Effector memory CD4-positive, alpha-beta T cell (primary cell): Measurements from ENCODE around the gene MAPKBP1.

Source experiments
- DNase-seq, 3 donors: peaks; one replicate each; pipeline ENCODE4 v3.0.0-alpha.2; 2020
- H3K27ac ChIP-seq: 2 replicates; pipeline ENCODE4 v1.7.0; 2013; ENCODE audit warnings: mild to moderate bottlenecking, low read length, moderate library complexity; ENCODE audit not compliant: insufficient read depth, poor library complexity, severe bottlenecking
- H3K27me3 ChIP-seq: replicated peaks from 2 replicates; pipeline ENCODE4 v1.7.0; 2013; ENCODE audit warnings: mild to moderate bottlenecking, low read length; ENCODE audit not compliant: insufficient read depth, control insufficient read depth, poor library complexity, severe bottlenecking
- H3K36me3 ChIP-seq: 2 replicates; pipeline ENCODE4 v1.7.0; 2013; ENCODE audit warnings: mild to moderate bottlenecking, low read length, moderate library complexity; ENCODE audit not compliant: control insufficient read depth, insufficient read depth
- H3K4me1 ChIP-seq: 2 replicates; pipeline ENCODE4 v1.7.0; 2013; ENCODE audit warnings: low read length, mild to moderate bottlenecking; ENCODE audit not compliant: control insufficient read depth, insufficient read depth, poor library complexity, severe bottlenecking
- H3K4me3 ChIP-seq: 2 replicates; pipeline ENCODE4 v1.7.0; 2013; ENCODE audit warnings: low read length, low read depth, mild to moderate bottlenecking; ENCODE audit not compliant: insufficient read depth, poor library complexity, severe bottlenecking
- H3K9me3 ChIP-seq: 2 replicates; pipeline ENCODE4 v1.7.0; 2013; ENCODE audit warnings: mild to moderate bottlenecking, low read length, moderate library complexity; ENCODE audit not compliant: control insufficient read depth

Gene MAPKBP1

GRCh38 chr15:41832875-41833274 is 58.6 kb downstream of the MAPKBP1 start:
- Histone ChIP-seq H3K4me1 (peaks cover 34% of the 10 kb centered on the region), H3K4me3 (no peak overlapping the region), H3K27ac (no peak overlapping the region), H3K9me3 (no peaks in the 10 kb centered on the region), H3K27me3 (no peaks in the 10 kb centered on the region), H3K36me3 (peaks cover 30% of the 10 kb centered on the region)
- DNase-seq = no peak

DNA sequence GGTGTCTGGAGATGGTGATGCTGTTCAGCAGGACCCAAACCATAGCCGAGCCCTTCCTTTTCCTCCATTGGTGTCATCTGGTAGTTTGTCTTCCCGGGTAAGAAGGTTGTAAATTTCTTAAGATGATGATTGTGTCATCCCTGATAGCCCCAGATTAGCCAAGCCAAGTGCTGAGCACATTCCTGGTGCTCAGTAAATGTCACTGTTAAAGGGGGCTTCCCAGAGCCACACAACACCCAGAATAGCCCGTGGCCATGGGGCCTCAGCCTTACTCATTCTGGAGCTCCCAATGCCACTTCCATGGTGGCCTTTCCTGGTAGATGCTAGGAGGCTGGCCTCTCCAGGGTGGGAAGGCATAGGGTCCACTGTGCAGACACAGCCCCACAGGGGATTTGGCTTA is 59.8 kb downstream of the MAPKBP1 start:
- no peaks in the 10 kb centered on the region for H3K9me3 ChIP-seq
- no peak overlapping the region for H3K27ac ChIP-seq
- no peak for DNase-seq
- peaks cover 30% of the 10 kb centered on the region for H3K4me1 ChIP-seq
- no peaks in the 10 kb centered on the region for H3K27me3 ChIP-seq
- no peak overlapping the region for H3K4me3 ChIP-seq
- peaks cover 34% of the 10 kb centered on the region for H3K36me3 ChIP-seq

GRCh38 chr15:41836073-41836472 is 61.8 kb downstream of the MAPKBP1 start:
- no peak overlapping the region for H3K27ac ChIP-seq
- no peak overlapping the region for H3K4me3 ChIP-seq
- no peak for DNase-seq
- H3K4me1 ChIP-seq = peaks cover 21% of the 10 kb centered on the region
- H3K27me3 ChIP-seq = no peaks in the 10 kb centered on the region
- no peaks in the 10 kb centered on the region for H3K9me3 ChIP-seq
- peaks cover 43% of the 10 kb centered on the region for H3K36me3 ChIP-seq

DNA sequence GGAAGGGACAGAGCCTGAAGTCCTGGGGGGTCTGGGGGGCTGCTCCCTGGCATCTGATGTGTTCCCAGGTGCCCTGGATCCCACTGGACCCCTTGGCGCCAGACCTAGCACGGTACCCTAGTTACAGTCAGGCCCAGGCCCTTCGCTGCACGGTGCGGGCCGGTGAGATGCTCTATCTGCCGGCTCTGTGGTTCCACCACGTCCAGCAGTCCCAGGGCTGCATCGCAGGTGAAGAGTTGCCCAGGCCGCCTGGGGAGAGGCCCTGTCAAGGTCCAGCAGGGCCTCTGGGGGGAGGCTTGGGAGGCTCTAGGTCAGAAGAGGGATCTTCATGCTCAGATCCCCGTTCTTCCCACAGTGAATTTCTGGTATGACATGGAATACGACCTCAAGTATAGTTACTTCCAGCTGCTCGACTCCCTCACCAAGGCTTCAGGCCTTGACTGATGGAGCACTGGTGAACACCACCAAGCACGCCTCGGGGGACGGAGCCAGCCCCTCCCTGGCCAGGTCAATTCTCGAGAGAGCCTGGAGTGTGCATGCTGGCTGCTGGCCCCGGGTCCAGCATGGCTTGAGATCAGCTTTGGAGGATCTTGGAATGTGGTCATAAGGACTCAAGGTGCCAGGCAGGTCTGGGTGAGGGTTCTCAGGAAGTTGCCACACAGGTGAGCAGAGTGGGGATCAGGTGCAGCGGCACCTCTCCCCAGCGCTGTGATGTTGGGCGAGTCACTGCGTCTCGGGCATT is 62.6 kb downstream of the MAPKBP1 start:
- H3K4me1 ChIP-seq = peaks cover 13% of the 10 kb centered on the region
- no peak for DNase-seq
- no peak overlapping the region for H3K27ac ChIP-seq
- peaks cover 48% of the 10 kb centered on the region for H3K36me3 ChIP-seq
- no peaks in the 10 kb centered on the region for H3K27me3 ChIP-seq
- H3K4me3 ChIP-seq = no peak overlapping the region
- no peaks in the 10 kb centered on the region for H3K9me3 ChIP-seq

DNA sequence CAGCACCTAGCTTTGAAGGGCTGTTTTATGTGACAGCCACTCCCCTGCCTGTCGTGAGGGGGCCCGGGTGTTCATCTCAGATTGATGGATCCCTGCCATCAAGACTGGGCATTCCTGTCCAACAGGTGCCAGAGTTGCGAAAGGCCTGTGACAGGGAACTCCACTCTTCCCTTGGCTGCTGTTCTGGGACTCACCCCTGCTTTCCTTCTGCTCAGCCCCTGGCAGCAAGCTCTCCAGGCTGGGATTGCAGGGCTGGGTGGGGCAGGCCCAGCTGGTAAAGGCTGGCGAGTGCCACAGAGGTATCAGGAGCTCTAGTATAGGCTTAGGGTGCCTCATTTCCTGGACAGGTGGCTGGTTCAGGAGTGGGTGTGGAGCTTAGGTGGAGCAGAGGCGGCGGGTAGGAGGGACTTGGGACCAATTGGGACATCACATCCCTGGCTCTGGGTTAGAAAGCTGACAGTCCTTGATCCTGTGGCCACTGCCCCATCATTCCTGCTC is 64.2 kb downstream of the MAPKBP1 start, which contains the start of gene PLA2G4B:
TSS of gene PLA2G4B (plus strand) at position 448 of the 498 bp plus-strand sequence. CDS start 67 bp downstream, outside the sequence.
- Histone ChIP-seq H3K36me3 (peaks cover 57% of the 10 kb centered on the region), H3K27ac (no peak within 1 kb of the TSS), H3K4me3 (no peak within 1 kb of the TSS), H3K9me3 (no peaks in the 10 kb centered on the region), H3K4me1 (no peaks in the 10 kb centered on the region), H3K27me3 (no peaks in the 10 kb centered on the region)
- no peak for DNase-seq

DNA sequence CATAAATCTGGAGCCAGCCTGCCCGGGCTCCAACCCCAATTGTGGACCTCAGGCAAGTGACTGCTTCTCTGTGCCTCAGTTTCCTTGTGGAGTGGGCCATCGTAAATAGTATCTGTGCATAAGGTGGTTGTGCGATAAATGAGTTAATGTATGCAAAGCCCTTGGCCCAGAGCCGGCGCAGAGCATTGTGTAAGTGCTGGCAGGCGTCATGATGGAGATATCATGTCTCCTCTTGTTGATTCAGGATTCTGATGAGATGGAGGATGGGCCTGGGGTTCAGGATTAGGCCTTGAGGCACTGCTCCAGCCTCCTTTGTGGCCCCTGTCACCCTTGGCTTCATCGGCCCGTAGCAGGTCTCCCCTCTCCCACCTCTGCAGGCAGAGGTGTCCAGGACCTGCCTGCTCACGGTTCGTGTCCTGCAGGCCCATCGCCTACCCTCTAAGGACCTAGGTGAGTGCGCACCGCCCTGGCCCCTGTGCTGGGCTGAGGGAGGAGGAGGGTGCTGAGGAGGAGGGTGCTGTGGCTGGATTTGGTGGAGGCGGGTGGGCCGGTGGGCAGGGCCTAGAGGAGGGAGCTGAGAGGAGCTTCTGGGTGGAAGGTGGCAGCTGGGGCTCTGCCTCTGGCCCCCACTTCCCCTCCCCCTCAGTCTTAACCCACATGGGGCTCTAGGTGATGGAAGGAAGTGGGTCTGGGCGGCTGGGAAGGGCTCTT is 65.7 kb downstream of the MAPKBP1 start:
- H3K9me3 ChIP-seq = no peaks in the 10 kb centered on the region
- no peaks in the 10 kb centered on the region for H3K27me3 ChIP-seq
- H3K27ac ChIP-seq = no peak overlapping the region
- DNase-seq = no peak
- H3K4me3 ChIP-seq = no peak overlapping the region
- H3K36me3 ChIP-seq = peaks cover 66% of the 10 kb centered on the region
- no peaks in the 10 kb centered on the region for H3K4me1 ChIP-seq

DNA sequence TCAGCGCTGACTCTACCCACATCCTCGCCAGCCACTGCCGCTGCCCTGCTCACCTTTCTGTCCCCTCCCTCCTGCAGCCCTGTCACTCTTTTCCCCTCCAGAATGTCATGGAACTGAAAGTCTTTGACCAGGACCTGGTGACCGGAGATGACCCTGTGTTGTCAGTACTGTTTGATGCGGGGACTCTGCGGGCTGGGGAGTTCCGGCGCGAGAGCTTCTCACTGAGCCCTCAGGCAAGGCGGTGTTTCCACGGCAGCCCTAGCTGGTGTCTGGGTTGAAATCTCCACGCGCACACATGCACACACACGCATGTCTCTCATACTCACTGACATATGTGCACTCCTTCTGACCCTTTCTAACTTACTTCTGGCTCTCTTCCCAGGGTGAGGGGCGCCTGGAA is 66.4 kb downstream of the MAPKBP1 start:
- Histone ChIP-seq H3K27me3 (no peaks in the 10 kb centered on the region), H3K27ac (no peak overlapping the region), H3K4me3 (no peak overlapping the region), H3K36me3 (peaks cover 65% of the 10 kb centered on the region), H3K9me3 (no peaks in the 10 kb centered on the region), H3K4me1 (no peaks in the 10 kb centered on the region)
- no peak for DNase-seq

DNA sequence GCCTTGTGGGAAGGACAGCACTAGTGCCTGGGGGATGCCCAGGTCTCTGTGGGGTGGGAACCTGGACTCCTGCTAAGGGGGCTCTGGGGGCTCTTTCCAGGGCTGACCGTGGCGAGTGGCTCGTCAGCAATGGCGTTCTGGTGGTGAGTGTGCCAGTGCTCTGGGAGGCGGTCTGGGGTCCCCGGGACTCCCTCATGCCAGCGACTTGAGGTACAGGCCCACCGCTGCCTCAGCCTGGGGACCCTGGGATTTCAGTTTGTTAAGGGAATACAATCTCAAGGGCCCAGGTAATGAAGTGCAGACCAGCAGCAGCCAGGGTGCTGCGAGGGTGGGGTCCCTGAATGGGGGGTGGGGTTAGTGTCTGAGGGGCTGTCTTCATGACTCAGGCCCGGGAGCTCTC is 66.8 kb downstream of the MAPKBP1 start:
- no peaks in the 10 kb centered on the region for H3K9me3 ChIP-seq
- H3K4me3 ChIP-seq = no peak overlapping the region
- H3K36me3 ChIP-seq = peaks cover 67% of the 10 kb centered on the region
- H3K4me1 ChIP-seq = no peaks in the 10 kb centered on the region
- no peaks in the 10 kb centered on the region for H3K27me3 ChIP-seq
- no peak for DNase-seq
- H3K27ac ChIP-seq = no peak overlapping the region

- Histone ChIP-seq H3K9me3 (no peaks in the 10 kb centered on the region), H3K36me3 (peaks cover 72% of the 10 kb centered on the region), H3K27ac (no peak overlapping the region), H3K4me3 (no peak overlapping the region), H3K4me1 (no peaks in the 10 kb centered on the region), H3K27me3 (no peaks in the 10 kb centered on the region)
- no peak for DNase-seq
These were observed 67.9 kb downstream of the MAPKBP1 start for GRCh38 chr15:41842229-41842628.

GRCh38 chr15:41843571-41843970 is 69.3 kb downstream of the MAPKBP1 start:
- peaks cover 75% of the 10 kb centered on the region for H3K36me3 ChIP-seq
- H3K4me1 ChIP-seq = no peaks in the 10 kb centered on the region
- no peak overlapping the region for H3K4me3 ChIP-seq
- no peaks in the 10 kb centered on the region for H3K9me3 ChIP-seq
- no peaks in the 10 kb centered on the region for H3K27me3 ChIP-seq
- no peak for DNase-seq
- H3K27ac ChIP-seq = no peak overlapping the region
